ENCODE data around the gene HBZ. TPM values are rescaled to one million over a fixed set of nuclear protein-coding genes. Genes with fewer than 3 reads are reported as not detected.
A peak's percentile ranks its signal among the peaks of the same experiment; 100 is the strongest.

The HBZ gene
- total and polyA plus RNA-seq, 2 of the 8 experiments (the other 6 are each of a cell fraction or from before 2014, with no cell fraction given): 0.12 TPM; not detected in 1

DNA sequence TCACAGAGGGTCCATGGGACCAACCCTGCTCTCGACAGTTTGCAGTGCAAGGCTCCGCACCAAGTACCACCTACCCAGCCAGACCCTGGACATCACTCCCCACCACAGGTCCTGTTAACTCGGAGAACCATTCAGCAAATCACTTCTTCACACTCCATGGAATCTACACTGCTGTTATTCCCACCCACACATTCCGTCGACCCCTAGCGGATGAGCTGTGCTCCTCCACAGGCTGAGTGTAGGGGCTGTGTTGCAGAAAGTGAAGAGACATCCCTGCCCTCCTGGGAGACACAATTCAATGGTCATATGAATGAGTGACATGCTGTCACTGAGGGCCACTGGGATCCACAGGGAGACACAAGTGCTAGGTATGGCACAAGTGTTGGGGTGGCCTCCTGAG is 46.9 kb upstream of the HBZ start:
- H2BK20ac ChIP-seq (ENCODE audit: low read length): no peak overlapping the region
- H2AK5ac ChIP-seq (ENCODE audit: low read depth, low read length): no peak overlapping the region
- H3K56ac ChIP-seq (replicated peaks; ENCODE audit: insufficient read length, low read depth, low read length): no peak overlapping the region
- no peak overlapping the region for H2BK12ac ChIP-seq (ENCODE audit: low read depth, low read length)
- no peak overlapping the region for H2BK15ac ChIP-seq (ENCODE audit: low read length)
- DNase-seq (ENCODE audit: low read depth in 1 of 2, low spot score in 2 of 2) (no peak), FAIRE-seq (no peak)
- H2AFZ ChIP-seq (ENCODE audit: low read length): no peak overlapping the region
- no peak overlapping the region for H3K23ac ChIP-seq (ENCODE audit: insufficient read length)
- CTCF ChIA-PET (ENCODE audit: partially characterized antibody): interaction anchor here (0.7 to 5.8 kb wide), 9 partner anchors 10 to 257 kb away, joined by 3 to 80 read pairs (median 3); partner anchors contain the start of gene HBQ1
- no peak overlapping the region for H4K91ac ChIP-seq (replicated peaks; ENCODE audit: insufficient read length, low read length)
- whole genome bisulfite sequencing, 2 experiments (ENCODE audit: extremely low coverage in 1 of 2, insufficient coverage in 1 of 2, insufficient read length in 1 of 2, insufficient replicate concordance in 2 of 2, low coverage in 1 of 2, low lambda C conversion rate in 2 of 2, missing lambda C conversion rate in 1 of 2): 84% methylated on average over 6 of the region's 6 CpGs; no CpG with 5 or more reads in 1 of the 2 experiments
- H3K36me3 ChIP-seq (ENCODE audit: control insufficient read depth in 2 of 4, insufficient read depth in 4 of 4, low read length in 3 of 4): peaks cover 0 to 3% (median 0%) of the 10 kb centered on the region in 4 experiments; a peak in 2 of 8 replicates
- no peak overlapping the region for H4K8ac ChIP-seq (ENCODE audit: extremely low read depth, insufficient read depth, low read length)
- H3K27me3 ChIP-seq (replicated peaks in 1 of 4; ENCODE audit: control insufficient read depth in 3 of 4, extremely low read depth in 1 of 4, insufficient read depth in 3 of 4, low read length in 3 of 4): no peaks in the 10 kb centered on the region
- no peak overlapping the region for H3K27ac ChIP-seq (ENCODE audit: low read depth, low read length)
- TF ChIP-seq, protein P1, sequence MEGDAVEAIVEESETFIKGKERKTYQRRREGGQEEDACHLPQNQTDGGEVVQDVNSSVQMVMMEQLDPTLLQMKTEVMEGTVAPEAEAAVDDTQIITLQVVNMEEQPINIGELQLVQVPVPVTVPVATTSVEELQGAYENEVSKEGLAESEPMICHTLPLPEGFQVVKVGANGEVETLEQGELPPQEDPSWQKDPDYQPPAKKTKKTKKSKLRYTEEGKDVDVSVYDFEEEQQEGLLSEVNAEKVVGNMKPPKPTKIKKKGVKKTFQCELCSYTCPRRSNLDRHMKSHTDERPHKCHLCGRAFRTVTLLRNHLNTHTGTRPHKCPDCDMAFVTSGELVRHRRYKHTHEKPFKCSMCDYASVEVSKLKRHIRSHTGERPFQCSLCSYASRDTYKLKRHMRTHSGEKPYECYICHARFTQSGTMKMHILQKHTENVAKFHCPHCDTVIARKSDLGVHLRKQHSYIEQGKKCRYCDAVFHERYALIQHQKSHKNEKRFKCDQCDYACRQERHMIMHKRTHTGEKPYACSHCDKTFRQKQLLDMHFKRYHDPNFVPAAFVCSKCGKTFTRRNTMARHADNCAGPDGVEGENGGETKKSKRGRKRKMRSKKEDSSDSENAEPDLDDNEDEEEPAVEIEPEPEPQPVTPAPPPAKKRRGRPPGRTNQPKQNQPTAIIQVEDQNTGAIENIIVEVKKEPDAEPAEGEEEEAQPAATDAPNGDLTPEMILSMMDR (IDR thresholded peaks at IDR 0.05; ENCODE audit: control extremely low read depth in 1 of 3, insufficient read depth in 1 of 3, low read depth in 1 of 3, low read length in 3 of 3): peak; percentile 10 to 43 (median 31); a peak in 3 of 4 replicates
- TF ChIP-seq CREB1 (IDR thresholded peaks at IDR 0.05): no peak
- H3K23me2 ChIP-seq (ENCODE audit: low read depth, low read length): no peaks in the 10 kb centered on the region
- H3K4me1 ChIP-seq (replicated peaks in 1 of 4; ENCODE audit: control insufficient read depth in 3 of 4, insufficient read depth in 4 of 4, low read length in 3 of 4): peaks cover 0 to 1% (median 0%) of the 10 kb centered on the region in 4 experiments; a peak in 1 of 7 replicates
- no peak overlapping the region for H3K4me3 ChIP-seq (ENCODE audit: extremely low read depth in 1 of 4, insufficient read depth in 2 of 4, low read depth in 3 of 4, low read length in 4 of 4)
- no peak overlapping the region for H3K4ac ChIP-seq (replicated peaks; ENCODE audit: insufficient read length, low read depth, low read length)
- no peak overlapping the region for H3K18ac ChIP-seq (ENCODE audit: extremely low read depth, low read length)
- H3K9me3 ChIP-seq (ENCODE audit: insufficient read depth in 2 of 2, low read depth in 1 of 2, low read length in 1 of 2): no peaks in the 10 kb centered on the region
- H3K79me2 ChIP-seq (ENCODE audit: control insufficient read depth in 1 of 2, insufficient read depth in 2 of 2, low read length in 2 of 2): no peaks in the 10 kb centered on the region
- H2BK120ac ChIP-seq (replicated peaks; ENCODE audit: low read depth, low read length): no peak overlapping the region
- H4K20me1 ChIP-seq (replicated peaks in 1 of 2; ENCODE audit: control insufficient read depth in 1 of 2, insufficient read depth in 2 of 2, low read length in 2 of 2): peaks cover 0 to 5% of the 10 kb centered on the region in 2 experiments
- no peaks in the 10 kb centered on the region for H3K79me1 ChIP-seq (ENCODE audit: low read depth, low read length)
- H2BK5ac ChIP-seq (ENCODE audit: low read depth, low read length): no peak overlapping the region
- H3K14ac ChIP-seq (ENCODE audit: insufficient read length): no peak overlapping the region
- peak overlapping the region in 1 of 4 experiments; percentile 32; a peak in 1 of 7 replicates for H3K9ac ChIP-seq (replicated peaks in 1 of 4; ENCODE audit: extremely low read depth in 1 of 4, low read depth in 3 of 4, low read length in 3 of 4)
- POLR2A ChIA-PET (ENCODE audit: partially characterized antibody): interaction anchor here (0.7 to 1.0 kb wide), 3 partner anchors 14 to 52 kb away, joined by 3 read pairs; partner anchors contain the start of genes POLR3K, RHBDF1 and SNRNP25
- H3K4me2 ChIP-seq (ENCODE audit: insufficient read depth in 1 of 2, low read depth in 2 of 2, low read length in 2 of 2): no peak overlapping the region
- no peak overlapping the region for H4K5ac ChIP-seq (ENCODE audit: insufficient read length, low read depth, low read length)
